HG03457 (cell line): Measurements from ENCODE around the gene NT5DC1.
A peak's percentile ranks its signal among the peaks of the same experiment; 100 is the strongest.
"Not testable (repeated sequence)": the region's sequence is repeated elsewhere in the genome, so short reads cannot be mapped to it uniquely, and the experiment has no call there.

Experiments
- ATAC-seq: cut with Tn5 transposase; IDR thresholded peaks from one replicate; pipeline ENCODE4 v1.9.1; 2021; ENCODE audit warnings: moderate number of reproducible peaks; ENCODE audit not compliant: unreplicated experiment

NT5DC1 gene

GRCh38 chr6:116271149-116271708 lies 170.6 kb downstream of the NT5DC1 start:
- ATAC-seq, result no peak

GRCh38 chr6:116277124-116277523 lies 176.5 kb downstream of the NT5DC1 start:
- ATAC-seq, result no peak

- ATAC-seq, result no peak
Observed at GRCh38 chr6:116278481-116278829, 177.8 kb downstream of the NT5DC1 start.

GRCh38 chr6:116278854-116279231 lies 178.2 kb downstream of the NT5DC1 start:
- ATAC-seq, result no peak

- peak; percentile 94 for ATAC-seq
Observed at GRCh38 chr6:116279232-116280160, 178.8 kb downstream of the NT5DC1 start, which contains the start of gene TSPYL1. TSS of gene TSPYL1 (minus strand) at chr6:116279930. CDS start at chr6:116279830, 100 bp downstream.

- no peak for ATAC-seq
Observed at GRCh38 chr6:116280161-116280932, 179.7 kb downstream of the NT5DC1 start.

GRCh38 chr6:116280933-116281316 lies 180.3 kb downstream of the NT5DC1 start:
- ATAC-seq, result no peak

- ATAC-seq, result no peak
Observed at GRCh38 chr6:116282698-116283097, 182.0 kb downstream of the NT5DC1 start.

GRCh38 chr6:116283191-116283590 lies 182.5 kb downstream of the NT5DC1 start:
- ATAC-seq, result no peak

GRCh38 chr6:116284984-116285383 lies 184.3 kb downstream of the NT5DC1 start:
- ATAC-seq, result not testable (repeated sequence)

- ATAC-seq, result no peak
Observed at GRCh38 chr6:116286773-116287358, 186.2 kb downstream of the NT5DC1 start.

GRCh38 chr6:116287689-116288282 lies 187.1 kb downstream of the NT5DC1 start:
- no peak for ATAC-seq

- no peak for ATAC-seq
Observed at GRCh38 chr6:116289876-116290275, 189.2 kb downstream of the NT5DC1 start.

- ATAC-seq, result no peak
Observed at GRCh38 chr6:116290799-116291198, 190.1 kb downstream of the NT5DC1 start.

GRCh38 chr6:116291701-116292396 lies 191.2 kb downstream of the NT5DC1 start:
- ATAC-seq, result no peak

GRCh38 chr6:116292553-116292952 lies 191.9 kb downstream of the NT5DC1 start:
- no peak for ATAC-seq

- ATAC-seq, result no peak
Observed at GRCh38 chr6:116298273-116298672, 197.6 kb downstream of the NT5DC1 start.

- ATAC-seq, result peak; percentile 68
Observed at GRCh38 chr6:116298973-116299372, 198.3 kb downstream of the NT5DC1 start.
